ENCODE data around the gene ENTPD2.

ENTPD2 gene

DNA sequence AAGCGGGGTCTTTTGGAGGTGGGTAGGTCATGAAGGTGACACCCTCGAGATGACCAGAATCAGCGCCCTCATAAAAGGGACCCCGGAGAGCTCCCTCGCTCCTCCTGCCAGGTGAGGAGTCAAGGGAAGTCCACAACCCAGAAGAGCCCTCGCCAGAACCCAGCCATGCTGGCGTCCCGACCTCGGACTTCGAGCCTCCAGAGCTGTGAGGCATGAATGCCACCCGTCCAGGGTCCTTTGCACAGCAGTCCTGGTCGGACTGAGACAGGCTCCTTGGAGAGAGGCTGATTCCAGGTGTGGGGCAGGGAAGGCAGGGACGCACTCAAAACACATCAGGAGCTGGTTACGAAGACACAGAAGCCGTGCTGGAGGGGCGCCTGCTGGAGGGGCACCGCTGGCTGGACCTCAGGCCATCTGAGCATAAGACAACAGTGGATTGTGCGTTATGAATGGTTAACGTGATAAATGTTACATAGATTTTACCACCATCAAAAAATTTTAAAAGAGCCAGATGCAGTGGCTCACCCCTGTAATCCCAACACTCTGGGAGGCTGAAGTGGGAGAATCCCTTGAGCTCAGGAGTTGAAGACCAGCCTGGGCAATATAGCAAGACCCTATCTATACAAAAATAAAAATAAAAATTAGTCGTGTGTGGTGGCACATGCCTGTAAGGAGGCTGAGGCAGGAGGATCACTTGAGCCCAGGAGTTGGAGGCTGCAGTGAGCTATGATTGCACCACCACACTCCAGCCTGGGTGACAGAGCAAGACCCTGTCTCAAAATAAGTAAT, 51.8 kb downstream of the ENTPD2 start:
- Histone ChIP-seq H3F3A (ENCODE audit: insufficient read depth) (no peaks in the 10 kb centered on the region), H3K27ac (ENCODE audit: low read depth, low read length) (no peak overlapping the region), H3K9me3 (ENCODE audit: insufficient read depth, low read length) (no peaks in the 10 kb centered on the region), H4K20me1 (ENCODE audit: low read depth, low read length) (no peaks in the 10 kb centered on the region), H3K36me3 (ENCODE audit: low read length) (no peaks in the 10 kb centered on the region), H3K27me3 (ENCODE audit: low read length) (no peaks in the 10 kb centered on the region), H3K79me2 (ENCODE audit: insufficient read depth, low read length) (no peaks in the 10 kb centered on the region), H3K9me2 (replicated peaks; ENCODE audit: insufficient read depth, low read length) (no peaks in the 10 kb centered on the region), H3K4me2 (ENCODE audit: low read depth, low read length, poor library complexity, severe bottlenecking) (no peak overlapping the region), H2AFZ (ENCODE audit: low read depth, low read length, severe bottlenecking) (no peak overlapping the region), H3K9ac (ENCODE audit: low read length) (no peak overlapping the region), H3K4me3 (ENCODE audit: insufficient read depth, low read length, poor library complexity, severe bottlenecking) (no peak overlapping the region)
- TF ChIP-seq EZH2phosphoT487 (conservative IDR thresholded peaks at IDR 0.05; ENCODE audit: low read length) (no peak), CTCF (IDR thresholded peaks at IDR 0.05; ENCODE audit: insufficient read depth, low read length, poor library complexity, severe bottlenecking) (no peak)

- Histone ChIP-seq H4K20me1 (ENCODE audit: low read depth, low read length) (no peaks in the 10 kb centered on the region), H3K79me2 (ENCODE audit: insufficient read depth, low read length) (no peaks in the 10 kb centered on the region), H3K4me3 (ENCODE audit: insufficient read depth, low read length, poor library complexity, severe bottlenecking) (no peak overlapping the region), H3K9ac (ENCODE audit: low read length) (no peak overlapping the region), H3K9me3 (ENCODE audit: insufficient read depth, low read length) (no peaks in the 10 kb centered on the region), H3K27me3 (ENCODE audit: low read length) (no peaks in the 10 kb centered on the region), H3K27ac (ENCODE audit: low read depth, low read length) (no peak overlapping the region), H3K36me3 (ENCODE audit: low read length) (no peaks in the 10 kb centered on the region), H3F3A (ENCODE audit: insufficient read depth) (no peaks in the 10 kb centered on the region), H2AFZ (ENCODE audit: low read depth, low read length, severe bottlenecking) (no peak overlapping the region), H3K4me2 (ENCODE audit: low read depth, low read length, poor library complexity, severe bottlenecking) (peak overlapping the region; percentile 6), H3K9me2 (replicated peaks; ENCODE audit: insufficient read depth, low read length) (no peaks in the 10 kb centered on the region)
- TF ChIP-seq EZH2phosphoT487 (conservative IDR thresholded peaks at IDR 0.05; ENCODE audit: low read length), result no peak
- no peak for TF ChIP-seq CTCF (IDR thresholded peaks at IDR 0.05; ENCODE audit: insufficient read depth, low read length, poor library complexity, severe bottlenecking)
Measured at GRCh38 chr9:137000177-137000930, 53.5 kb downstream of the ENTPD2 start.
